ENCODE measurements around the gene OR1F1. TPM values are rescaled to one million over a fixed set of nuclear protein-coding genes. Genes with fewer than 3 reads are reported as not detected.

The OR1F1 gene
- total and polyA plus RNA-seq, 2 donors (not counting 1 experiment from before 2014, with no cell fraction given), result not detected

DNA sequence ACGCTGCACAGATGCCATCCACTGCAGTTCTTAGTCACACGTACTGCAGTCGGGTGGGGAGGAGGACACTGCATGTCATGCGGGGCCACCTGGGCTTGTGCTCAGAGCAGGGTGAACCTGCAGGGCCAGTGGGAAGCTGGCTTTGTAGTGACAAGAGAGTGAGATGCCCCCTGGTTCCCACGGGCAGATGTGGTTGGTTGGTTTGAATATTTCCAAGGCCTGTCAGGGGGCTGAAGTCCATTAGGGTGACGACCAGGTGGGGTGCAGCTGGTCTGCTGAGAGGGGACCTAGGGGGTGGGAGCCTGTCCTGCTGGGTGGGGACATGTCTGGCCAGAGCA lies 38.8 kb upstream of the OR1F1 start:
- Mint-ChIP-seq H3K27me3 (no peaks in the 10 kb centered on the region), H3K9me3 (ENCODE audit: insufficient read depth) (peaks cover under 1% of the 10 kb centered on the region), H3K4me1 (peaks cover 28% of the 10 kb centered on the region), H3K4me3 (peak overlapping the region; percentile 71), H3K27ac (peak overlapping the region; percentile 70)
- DNase-seq, result no peak
- no peaks in the 10 kb centered on the region for H4K20me1 ChIP-seq (ENCODE audit: control insufficient read depth, insufficient read depth, low read length, poor library complexity, severe bottlenecking)
- no peaks in the 10 kb centered on the region for H3K36me3 ChIP-seq (replicated peaks in 1 of 2; ENCODE audit: control extremely low read depth in 1 of 2, control insufficient read depth in 1 of 2, extremely low read depth in 1 of 2, insufficient read depth in 2 of 2, low read length in 1 of 2)
- 86% methylated on average over 6 of the region's 6 CpGs for WGBS (ENCODE audit: insufficient coverage)
- peak overlapping the region; percentile 92 for H3K4me2 ChIP-seq (replicated peaks; ENCODE audit: low read depth, low read length, poor library complexity, severe bottlenecking)
- no peak for ATAC-seq (ENCODE audit: low read depth)
- ChIA-PET POLR2A (interaction anchor here (0.6 to 3.8 kb wide), 3 partner anchors 10 to 1332 kb away, joined by 4 to 31 read pairs (median 27); partner anchors contain the start of gene ZNF213), CTCF (interaction anchor here (0.9 to 5.2 kb wide), 10 partner anchors 10 to 121 kb away, joined by 3 to 42 read pairs (median 6); no protein-coding TSS in a partner anchor)
- H3K27ac ChIP-seq (ENCODE audit: low read length in 2 of 2), result no peak overlapping the region
- H2AFZ ChIP-seq (ENCODE audit: insufficient read depth, low read depth, low read length, poor library complexity, severe bottlenecking), result peak overlapping the region; percentile 89
- no peaks in the 10 kb centered on the region for H3K27me3 ChIP-seq (replicated peaks in 1 of 4; ENCODE audit: control extremely low read depth in 1 of 4, control insufficient read depth in 3 of 4, insufficient read depth in 4 of 4, low read length in 3 of 4)
- no peak for TF ChIP-seq CTCF (IDR thresholded peaks at IDR 0.05)
- TF ChIP-seq EZH2 (IDR thresholded peaks at IDR 0.05; ENCODE audit: borderline replicate concordance, insufficient read depth, low read depth, low read length, poor library complexity, severe bottlenecking), result no peak
- intact Hi-C loops (cut with micrococcal nuclease), result no loop called here
- H3K4me1 ChIP-seq (ENCODE audit: control insufficient read depth in 2 of 2, insufficient read depth in 2 of 2, low read length in 2 of 2), result peaks cover 22 to 37% of the 10 kb centered on the region in 2 donors
- H3K79me2 ChIP-seq (ENCODE audit: control insufficient read depth, insufficient read depth, low read length), result no peaks in the 10 kb centered on the region
- peak overlapping the region in 2 of 5 experiments; percentile 67 to 71 for H3K4me3 ChIP-seq (ENCODE audit: control extremely low read depth in 1 of 5, extremely low read depth in 1 of 5, insufficient read depth in 1 of 5, low read depth in 2 of 5, low read length in 4 of 5)
- H3K9me3 ChIP-seq (ENCODE audit: control extremely low read depth in 1 of 3, control insufficient read depth in 2 of 3, insufficient read depth in 1 of 3, low read length in 2 of 3), result peaks cover 0 to 15% (median 0%) of the 10 kb centered on the region in 3 donors
- H3K9ac ChIP-seq (ENCODE audit: low read length), result peak overlapping the region; percentile 83

DNA sequence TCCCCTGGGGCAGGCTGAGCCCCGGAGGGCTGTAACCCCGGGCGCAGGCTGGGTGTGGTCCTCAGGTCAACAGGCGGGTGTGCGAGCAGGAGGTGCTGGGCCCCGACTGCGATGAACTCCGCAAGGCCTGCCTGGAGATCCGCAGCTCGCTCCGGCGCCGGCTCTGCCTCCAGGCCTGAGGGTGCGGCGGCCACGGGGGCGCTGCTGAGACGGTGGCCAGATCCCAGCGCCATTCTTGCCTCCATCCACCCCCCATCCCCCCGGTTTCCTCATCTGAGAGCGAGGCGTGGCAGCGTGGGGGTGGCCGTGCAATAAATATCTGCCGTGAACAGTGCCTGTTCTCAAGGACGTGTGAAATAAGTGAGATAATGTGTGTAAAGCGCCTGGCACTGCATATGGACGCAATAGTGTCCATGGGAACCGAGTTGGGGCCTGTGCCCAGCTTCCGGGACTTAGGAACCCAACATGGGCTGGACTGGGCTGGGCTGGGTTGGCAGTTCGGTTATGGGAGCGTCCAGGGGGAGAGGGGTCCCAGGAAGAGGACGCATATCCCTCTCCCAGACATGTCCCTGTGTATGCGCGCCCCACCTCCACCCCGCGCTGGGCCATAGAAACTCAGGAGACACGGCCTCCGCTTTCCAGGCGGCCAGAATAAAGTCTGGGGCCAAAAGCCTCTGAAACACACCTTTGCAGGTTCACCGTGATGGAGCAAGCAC lies 38.2 kb upstream of the OR1F1 start:
- peaks cover 28% of the 10 kb centered on the region for H3K4me1 Mint-ChIP-seq
- Histone ChIP-seq H3K4me2 (replicated peaks; ENCODE audit: low read depth, low read length, poor library complexity, severe bottlenecking) (peak overlapping the region; percentile 92), H3K27ac (ENCODE audit: low read length in 2 of 2) (peak overlapping the region; percentile 29 to 54), H3K36me3 (replicated peaks in 1 of 2; ENCODE audit: control extremely low read depth in 1 of 2, control insufficient read depth in 1 of 2, extremely low read depth in 1 of 2, insufficient read depth in 2 of 2, low read length in 1 of 2) (no peaks in the 10 kb centered on the region), H3K9ac (ENCODE audit: low read length) (peak overlapping the region; percentile 83), H3K4me1 (ENCODE audit: control insufficient read depth in 2 of 2, insufficient read depth in 2 of 2, low read length in 2 of 2) (peaks cover 22 to 37% of the 10 kb centered on the region in 2 donors), H3K27me3 (replicated peaks in 1 of 4; ENCODE audit: control extremely low read depth in 1 of 4, control insufficient read depth in 3 of 4, insufficient read depth in 4 of 4, low read length in 3 of 4) (no peaks in the 10 kb centered on the region), H3K4me3 (ENCODE audit: control extremely low read depth in 1 of 5, extremely low read depth in 1 of 5, insufficient read depth in 1 of 5, low read depth in 2 of 5, low read length in 4 of 5) (peak overlapping the region; percentile 58 to 87 (median 71)), H3K79me2 (ENCODE audit: control insufficient read depth, insufficient read depth, low read length) (no peaks in the 10 kb centered on the region), H2AFZ (ENCODE audit: insufficient read depth, low read depth, low read length, poor library complexity, severe bottlenecking) (peak overlapping the region; percentile 89), H4K20me1 (ENCODE audit: control insufficient read depth, insufficient read depth, low read length, poor library complexity, severe bottlenecking) (no peaks in the 10 kb centered on the region), H3K9me3 (ENCODE audit: control extremely low read depth in 1 of 3, control insufficient read depth in 2 of 3, insufficient read depth in 1 of 3, low read length in 2 of 3) (peaks cover 0 to 21% (median 0%) of the 10 kb centered on the region in 3 donors)
- ATAC-seq (ENCODE audit: low read depth), result peak; percentile 13
- no peak for TF ChIP-seq EZH2 (IDR thresholded peaks at IDR 0.05; ENCODE audit: borderline replicate concordance, insufficient read depth, low read depth, low read length, poor library complexity, severe bottlenecking)
- TF ChIP-seq CTCF (IDR thresholded peaks at IDR 0.05), result peak; percentile 40
- ChIA-PET CTCF (interaction anchor here (0.6 to 5.2 kb wide), 22 partner anchors 9 to 122 kb away, joined by 3 to 42 read pairs (median 4); no protein-coding TSS in a partner anchor), POLR2A (interaction anchor here (0.6 to 3.8 kb wide), 7 partner anchors 9 to 1331 kb away, joined by 3 to 31 read pairs (median 7); partner anchors contain the start of gene ZNF213)
- intact Hi-C loops (cut with micrococcal nuclease), result loop anchor here (1.0 to 10.0 kb wide), 5 partner anchors 9 to 308 kb away; partner anchors contain the start of genes HCFC1R1, THOC6, TNFRSF12A and ZNF213
- H3K9me3 Mint-ChIP-seq (ENCODE audit: insufficient read depth), result peaks cover 3% of the 10 kb centered on the region
- H3K27me3 Mint-ChIP-seq, result no peaks in the 10 kb centered on the region
- peak; percentile 73 for DNase-seq
- H3K4me3 Mint-ChIP-seq, result peak overlapping the region; percentile 90
- H3K27ac Mint-ChIP-seq, result peak overlapping the region; percentile 89
- 5% methylated on average over 34 of the region's 41 CpGs for WGBS (ENCODE audit: insufficient coverage)
